Measurements from ENCODE around the gene GTPBP10.
"Not testable (repeated sequence)": the region's sequence is repeated elsewhere in the genome, so short reads cannot be mapped to it uniquely, and the experiment has no call there.

Gene GTPBP10

DNA sequence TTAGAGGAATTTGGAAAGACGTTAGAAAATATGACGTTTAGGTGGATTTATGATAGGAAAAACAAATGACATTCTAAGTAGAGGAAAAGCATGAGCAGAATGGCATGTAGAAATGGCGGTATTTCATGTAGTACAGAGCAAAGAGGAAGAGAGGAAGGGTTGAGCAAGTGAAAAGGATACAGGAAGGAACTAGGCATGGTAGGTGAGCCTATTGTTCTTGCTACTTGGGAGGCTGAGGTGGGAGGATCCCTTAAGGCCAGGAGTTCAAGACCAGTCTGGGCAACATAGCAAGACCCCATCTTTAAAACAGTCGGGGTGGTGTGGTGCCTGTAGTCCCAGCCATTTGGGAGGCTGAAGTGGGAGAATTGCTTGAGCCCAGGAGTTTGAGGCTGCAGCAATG lies 1.2 kb downstream of the GTPBP10 start (continued):
- TF ChIP-seq, protein P1, sequence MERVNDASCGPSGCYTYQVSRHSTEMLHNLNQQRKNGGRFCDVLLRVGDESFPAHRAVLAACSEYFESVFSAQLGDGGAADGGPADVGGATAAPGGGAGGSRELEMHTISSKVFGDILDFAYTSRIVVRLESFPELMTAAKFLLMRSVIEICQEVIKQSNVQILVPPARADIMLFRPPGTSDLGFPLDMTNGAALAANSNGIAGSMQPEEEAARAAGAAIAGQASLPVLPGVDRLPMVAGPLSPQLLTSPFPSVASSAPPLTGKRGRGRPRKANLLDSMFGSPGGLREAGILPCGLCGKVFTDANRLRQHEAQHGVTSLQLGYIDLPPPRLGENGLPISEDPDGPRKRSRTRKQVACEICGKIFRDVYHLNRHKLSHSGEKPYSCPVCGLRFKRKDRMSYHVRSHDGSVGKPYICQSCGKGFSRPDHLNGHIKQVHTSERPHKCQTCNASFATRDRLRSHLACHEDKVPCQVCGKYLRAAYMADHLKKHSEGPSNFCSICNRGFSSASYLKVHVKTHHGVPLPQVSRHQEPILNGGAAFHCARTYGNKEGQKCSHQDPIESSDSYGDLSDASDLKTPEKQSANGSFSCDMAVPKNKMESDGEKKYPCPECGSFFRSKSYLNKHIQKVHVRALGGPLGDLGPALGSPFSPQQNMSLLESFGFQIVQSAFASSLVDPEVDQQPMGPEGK (CRISPR knock-in tag; IDR thresholded peaks at IDR 0.05; ENCODE audit: borderline replicate concordance), result no peak
- TF ChIP-seq ZC3H10 (CRISPR knock-in tag; IDR thresholded peaks at IDR 0.05) (no peak), ZFP30 (CRISPR knock-in tag; IDR thresholded peaks at IDR 0.05) (no peak)
- TF ChIP-seq, protein P2, sequence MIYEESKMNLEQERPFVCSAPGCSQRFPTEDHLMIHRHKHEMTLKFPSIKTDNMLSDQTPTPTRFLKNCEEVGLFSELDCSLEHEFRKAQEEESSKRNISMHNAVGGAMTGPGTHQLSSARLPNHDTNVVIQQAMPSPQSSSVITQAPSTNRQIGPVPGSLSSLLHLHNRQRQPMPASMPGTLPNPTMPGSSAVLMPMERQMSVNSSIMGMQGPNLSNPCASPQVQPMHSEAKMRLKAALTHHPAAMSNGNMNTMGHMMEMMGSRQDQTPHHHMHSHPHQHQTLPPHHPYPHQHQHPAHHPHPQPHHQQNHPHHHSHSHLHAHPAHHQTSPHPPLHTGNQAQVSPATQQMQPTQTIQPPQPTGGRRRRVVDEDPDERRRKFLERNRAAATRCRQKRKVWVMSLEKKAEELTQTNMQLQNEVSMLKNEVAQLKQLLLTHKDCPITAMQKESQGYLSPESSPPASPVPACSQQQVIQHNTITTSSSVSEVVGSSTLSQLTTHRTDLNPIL (CRISPR knock-in tag; IDR thresholded peaks at IDR 0.05; ENCODE audit: low read depth), result no peak

DNA sequence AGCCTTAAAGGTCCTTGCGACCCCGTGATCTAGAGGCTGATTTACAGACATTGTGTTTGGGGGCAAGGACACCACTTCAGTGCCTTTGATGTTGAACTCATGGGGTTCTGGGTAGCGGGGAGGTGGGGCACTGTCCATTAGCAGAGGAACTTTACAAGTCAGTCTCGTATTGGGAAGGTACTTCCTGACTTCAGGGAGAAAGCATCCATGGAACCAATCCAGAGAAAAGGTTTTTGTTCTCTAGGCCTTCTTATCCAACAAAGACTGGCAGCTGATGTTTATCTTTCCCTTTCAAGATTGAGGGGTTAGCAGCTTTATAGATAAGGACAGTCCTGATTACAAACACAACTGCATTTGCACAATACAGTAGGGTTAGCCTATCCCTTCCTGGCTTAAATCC lies 2.8 kb downstream of the GTPBP10 start:
- TF ChIP-seq SNAI2 (CRISPR knock-in tag; IDR thresholded peaks at IDR 0.05) (no peak), PPARA (CRISPR knock-in tag; IDR thresholded peaks at IDR 0.05; ENCODE audit: borderline replicate concordance) (no peak), ARNTL (CRISPR knock-in tag; IDR thresholded peaks at IDR 0.05; ENCODE audit: borderline replicate concordance, low read depth) (no peak), CSDC2 (CRISPR knock-in tag; IDR thresholded peaks at IDR 0.05) (no peak), CSRNP3 (CRISPR knock-in tag; IDR thresholded peaks at IDR 0.05) (no peak), TSHZ2 (CRISPR knock-in tag; IDR thresholded peaks at IDR 0.05) (no peak), ISL1 (CRISPR knock-in tag; IDR thresholded peaks at IDR 0.05) (no peak), ZNF8 (CRISPR knock-in tag; IDR thresholded peaks at IDR 0.05) (no peak), BACH2 (CRISPR knock-in tag; IDR thresholded peaks at IDR 0.05; ENCODE audit: borderline replicate concordance) (no peak), ZNF565 (CRISPR knock-in tag; conservative IDR thresholded peaks at IDR 0.05; ENCODE audit: low read depth) (no peak), GLIS3 (CRISPR knock-in tag; IDR thresholded peaks at IDR 0.05) (no peak), ZNF70 (CRISPR knock-in tag; IDR thresholded peaks at IDR 0.05) (no peak), RARB (CRISPR knock-in tag; IDR thresholded peaks at IDR 0.05) (no peak), TOX (CRISPR knock-in tag; IDR thresholded peaks at IDR 0.05; ENCODE audit: borderline replicate concordance) (no peak), ZFP30 (CRISPR knock-in tag; IDR thresholded peaks at IDR 0.05) (no peak), ZC3H10 (CRISPR knock-in tag; IDR thresholded peaks at IDR 0.05) (no peak)
- TF ChIP-seq, protein P3, sequence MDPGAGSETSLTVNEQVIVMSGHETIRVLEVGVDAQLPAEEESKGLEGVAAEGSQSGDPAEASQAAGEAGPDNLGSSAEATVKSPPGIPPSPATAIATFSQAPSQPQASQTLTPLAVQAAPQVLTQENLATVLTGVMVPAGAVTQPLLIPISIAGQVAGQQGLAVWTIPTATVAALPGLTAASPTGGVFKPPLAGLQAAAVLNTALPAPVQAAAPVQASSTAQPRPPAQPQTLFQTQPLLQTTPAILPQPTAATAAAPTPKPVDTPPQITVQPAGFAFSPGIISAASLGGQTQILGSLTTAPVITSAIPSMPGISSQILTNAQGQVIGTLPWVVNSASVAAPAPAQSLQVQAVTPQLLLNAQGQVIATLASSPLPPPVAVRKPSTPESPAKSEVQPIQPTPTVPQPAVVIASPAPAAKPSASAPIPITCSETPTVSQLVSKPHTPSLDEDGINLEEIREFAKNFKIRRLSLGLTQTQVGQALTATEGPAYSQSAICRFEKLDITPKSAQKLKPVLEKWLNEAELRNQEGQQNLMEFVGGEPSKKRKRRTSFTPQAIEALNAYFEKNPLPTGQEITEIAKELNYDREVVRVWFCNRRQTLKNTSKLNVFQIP (CRISPR knock-in tag; IDR thresholded peaks at IDR 0.05; ENCODE audit: borderline replicate concordance, low read depth), result no peak
- TF ChIP-seq, protein P1 (CRISPR knock-in tag; IDR thresholded peaks at IDR 0.05; ENCODE audit: borderline replicate concordance), result no peak
- ATAC-seq, result no peak

DNA sequence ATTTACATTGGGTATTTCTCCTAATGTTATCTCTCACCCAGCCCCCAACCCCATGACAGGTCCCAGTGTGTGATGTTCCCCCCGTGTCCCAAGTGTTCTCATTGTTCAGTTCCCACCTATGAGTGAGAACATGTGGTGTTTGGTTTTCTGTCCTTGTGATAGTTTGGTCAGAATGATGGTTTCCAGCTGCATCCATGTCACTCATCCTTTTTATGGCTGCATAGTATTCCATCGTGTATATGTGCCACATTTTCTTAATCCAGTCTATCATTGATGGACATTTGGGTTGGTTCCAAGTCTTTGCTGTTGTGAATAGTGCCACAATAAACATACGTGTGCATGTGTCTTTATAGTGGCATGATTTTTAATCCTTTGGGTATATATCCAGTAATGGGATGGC lies 3.5 kb downstream of the GTPBP10 start:
- not testable (repeated sequence) for ATAC-seq

Data from SK-N-SH treated with all-trans-retinoic acid at 6 μM for 48 hours (cell line).